OCI-LY7 (cell line): Measurements from ENCODE around the gene RASIP1.

Source experiments
- CTCF ChIP-seq: fragments of 200-600 bp; sonication (generic); conservative IDR thresholded peaks from 2 replicates; pipeline ENCODE4 v1.5.1; 2014; ENCODE audit warnings: mild to moderate bottlenecking, antibody characterized with exemption, low read length, moderate library complexity, mixed read lengths
- EZH2phosphoT487 ChIP-seq: fragments of 200-600 bp; sonication (generic); IDR thresholded peaks from 2 replicates; pipeline ENCODE4 v1.6.1; 2018; ENCODE audit warnings: low read depth, borderline replicate concordance, mild to moderate bottlenecking, mixed run types, antibody characterized with exemption, low read length, moderate library complexity, mixed read lengths

GRCh38 chr19:48689449-48689848 lies 51.0 kb downstream of the RASIP1 start:
- no peak for TF ChIP-seq CTCF
- no peak for TF ChIP-seq EZH2phosphoT487
